MCF 10A (cell line): Measurements from ENCODE around the gene UNKL. TPM values are rescaled to one million over a fixed set of nuclear protein-coding genes. Genes with fewer than 3 reads are reported as not detected.

Experiments
- BruUV-seq: library from RNA; stranded (reverse); fragments of 400-500 nt; replicated peaks from 2 replicates; lab custom pipeline; 2021; lab: Mats Ljungman, UMichigan
- CTCF ChIA-PET: fragments of 300-600 bp; sonication (Branson Sonifier 250); formaldehyde crosslinking; extraction: SDS; loops from one replicate; lab custom pipeline; 2021; ENCODE audit warnings: antibody characterized with exemption, inconsistent platforms; lab: Yijun Ruan, JAX
- POLR2A ChIA-PET: fragments of 300-600, 350-650 bp; sonication (Branson Sonifier 250); formaldehyde crosslinking; extraction: SDS; loops from one replicate; lab custom pipeline; 2020; ENCODE audit warnings: antibody characterized with exemption, inconsistent platforms; lab: Yijun Ruan, JAX
- DNase-seq: peaks from one replicate; pipeline ENCODE4 v3.0.0-alpha.2; 2018; ENCODE audit not compliant: unreplicated experiment
- H3K27ac Mint-ChIP-seq: one replicate; pipeline ENCODE4 v1.8.0; 2022; ENCODE audit warnings: mild to moderate bottlenecking, low read depth, mixed read lengths; ENCODE audit not compliant: unreplicated experiment
- H3K27me3 Mint-ChIP-seq: one replicate; pipeline ENCODE4 v1.8.0; 2022; ENCODE audit warnings: mixed read lengths; ENCODE audit not compliant: insufficient read depth, unreplicated experiment
- H3K36me3 Mint-ChIP-seq: one replicate; pipeline ENCODE4 v1.8.0; 2022; ENCODE audit warnings: mild to moderate bottlenecking, moderate library complexity, mixed read lengths; ENCODE audit not compliant: insufficient read depth, unreplicated experiment
- H3K4me1 Mint-ChIP-seq: one replicate; pipeline ENCODE4 v1.8.0; 2022; ENCODE audit warnings: mixed read lengths; ENCODE audit not compliant: insufficient read depth, unreplicated experiment
- H3K4me3 Mint-ChIP-seq: one replicate; pipeline ENCODE4 v1.8.0; 2022; ENCODE audit warnings: mild to moderate bottlenecking, moderate library complexity, mixed read lengths; ENCODE audit not compliant: unreplicated experiment
- H3K9me3 Mint-ChIP-seq: one replicate; pipeline ENCODE4 v1.8.0; 2022; ENCODE audit warnings: mixed read lengths; ENCODE audit not compliant: unreplicated experiment
- intact Hi-C: fragments of 100-400 bp; cut with micrococcal nuclease; formaldehyde crosslinking; loops from 2 replicates; pipeline ENCODE4 v1.14.1; 2022
- total RNA-seq: library from RNA; stranded (reverse); gene quantifications from 2 replicates; pipeline ENCODE4 v1.2.3, GENCODE V29; 2022
- TF ChIP-seq, protein P1 (sequence below): fragments of 200-600 bp; IDR thresholded peaks from one replicate; pipeline ENCODE4 v1.8.0; 2022; ENCODE audit warnings: antibody characterized with exemption, mild to moderate bottlenecking; ENCODE audit not compliant: unreplicated experiment

UNKL gene
- total RNA-seq, 1 experiment from 2014 or later = 12.3 TPM

- DNase-seq = no peak
- TF ChIP-seq, protein P1, sequence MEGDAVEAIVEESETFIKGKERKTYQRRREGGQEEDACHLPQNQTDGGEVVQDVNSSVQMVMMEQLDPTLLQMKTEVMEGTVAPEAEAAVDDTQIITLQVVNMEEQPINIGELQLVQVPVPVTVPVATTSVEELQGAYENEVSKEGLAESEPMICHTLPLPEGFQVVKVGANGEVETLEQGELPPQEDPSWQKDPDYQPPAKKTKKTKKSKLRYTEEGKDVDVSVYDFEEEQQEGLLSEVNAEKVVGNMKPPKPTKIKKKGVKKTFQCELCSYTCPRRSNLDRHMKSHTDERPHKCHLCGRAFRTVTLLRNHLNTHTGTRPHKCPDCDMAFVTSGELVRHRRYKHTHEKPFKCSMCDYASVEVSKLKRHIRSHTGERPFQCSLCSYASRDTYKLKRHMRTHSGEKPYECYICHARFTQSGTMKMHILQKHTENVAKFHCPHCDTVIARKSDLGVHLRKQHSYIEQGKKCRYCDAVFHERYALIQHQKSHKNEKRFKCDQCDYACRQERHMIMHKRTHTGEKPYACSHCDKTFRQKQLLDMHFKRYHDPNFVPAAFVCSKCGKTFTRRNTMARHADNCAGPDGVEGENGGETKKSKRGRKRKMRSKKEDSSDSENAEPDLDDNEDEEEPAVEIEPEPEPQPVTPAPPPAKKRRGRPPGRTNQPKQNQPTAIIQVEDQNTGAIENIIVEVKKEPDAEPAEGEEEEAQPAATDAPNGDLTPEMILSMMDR = no peak
- no peaks in the 10 kb centered on the region for H3K27me3 Mint-ChIP-seq
- BruUV-seq = no TSS peak
- ChIA-PET CTCF (interaction anchor here (0.6 kb wide), 2 partner anchors 94 to 595 kb away, joined by 3 read pairs; no protein-coding TSS in a partner anchor), POLR2A (interaction anchor here (0.7 to 1.4 kb wide), 3 partner anchors 10 to 864 kb away, joined by 4 to 12 read pairs (median 4); partner anchors contain the start of gene UQCC4)
- no peaks in the 10 kb centered on the region for H3K9me3 Mint-ChIP-seq
- intact Hi-C loops = no loop called here
- no peak overlapping the region for H3K27ac Mint-ChIP-seq
- peak overlapping the region; percentile 78 for H3K4me3 Mint-ChIP-seq
- peaks cover 25% of the 10 kb centered on the region for H3K36me3 Mint-ChIP-seq
- peaks cover 8% of the 10 kb centered on the region for H3K4me1 Mint-ChIP-seq
Measured at GRCh38 chr16:1407753-1408152, 6.8 kb downstream of the UNKL start.

GRCh38 chr16:1403733-1404132 lies 10.8 kb downstream of the UNKL start:
- POLR2A ChIA-PET = interaction anchor here (0.7 kb wide), 1 partner anchor 45 kb away, joined by 5 read pairs; no protein-coding TSS in a partner anchor
- TF ChIP-seq, protein P1 = no peak
- Mint-ChIP-seq H3K9me3 (no peaks in the 10 kb centered on the region), H3K27me3 (no peaks in the 10 kb centered on the region), H3K4me3 (no peak overlapping the region), H3K27ac (no peak overlapping the region), H3K36me3 (peaks cover 19% of the 10 kb centered on the region), H3K4me1 (peaks cover 8% of the 10 kb centered on the region)
- CTCF ChIA-PET = interaction anchor here (0.6 kb wide), 1 partner anchor 1071 kb away, joined by 3 read pairs; the partner anchor contains the start of gene TBC1D24
- no peak for DNase-seq
- no TSS peak for BruUV-seq
- intact Hi-C loops = no loop called here

DNA sequence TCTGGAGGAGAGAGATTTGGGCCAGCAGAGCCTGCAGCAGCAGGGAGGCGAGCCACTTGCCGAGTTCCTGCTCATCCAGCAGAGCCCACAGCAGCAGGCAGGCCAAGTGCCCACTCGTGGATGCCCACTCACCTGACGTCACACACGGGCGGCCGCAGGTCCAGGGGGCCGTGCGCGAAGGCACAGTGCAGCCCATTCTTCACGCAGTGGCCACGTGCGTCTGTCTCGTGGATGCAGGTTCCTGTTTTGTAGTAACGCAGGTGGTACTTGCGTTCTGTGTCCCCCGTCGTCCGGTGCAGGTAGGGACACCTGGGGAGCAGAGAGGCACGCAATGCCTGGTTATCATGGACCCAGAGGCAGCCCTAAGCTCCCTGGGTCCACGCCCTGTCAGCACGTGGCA lies 11.5 kb downstream of the UNKL start:
- intact Hi-C loops = no loop called here
- no peak overlapping the region for H3K27ac Mint-ChIP-seq
- TF ChIP-seq, protein P1 = no peak
- CTCF ChIA-PET = interaction anchor here (0.8 kb wide), 1 partner anchor 39 kb away, joined by 3 read pairs; no protein-coding TSS in a partner anchor
- no TSS peak for BruUV-seq
- POLR2A ChIA-PET = interaction anchor here (0.6 kb wide), 1 partner anchor 17 kb away, joined by 3 read pairs; the partner anchor contains the start of gene UQCC4
- H3K9me3 Mint-ChIP-seq = no peaks in the 10 kb centered on the region
- peaks cover 3% of the 10 kb centered on the region for H3K4me1 Mint-ChIP-seq
- no peak overlapping the region for H3K4me3 Mint-ChIP-seq
- peaks cover 19% of the 10 kb centered on the region for H3K36me3 Mint-ChIP-seq
- no peak for DNase-seq
- no peaks in the 10 kb centered on the region for H3K27me3 Mint-ChIP-seq

GRCh38 chr16:1401758-1402154 lies 12.7 kb downstream of the UNKL start:
- intact Hi-C loops = no loop called here
- Mint-ChIP-seq H3K4me3 (no peak overlapping the region), H3K27ac (no peak overlapping the region), H3K36me3 (peaks cover 19% of the 10 kb centered on the region), H3K27me3 (no peaks in the 10 kb centered on the region), H3K4me1 (no peaks in the 10 kb centered on the region), H3K9me3 (no peaks in the 10 kb centered on the region)
- CTCF ChIA-PET = interaction anchor here (0.6 kb wide), 2 partner anchors 9 to 40 kb away, joined by 4 read pairs; no protein-coding TSS in a partner anchor
- no peak for DNase-seq
- TF ChIP-seq, protein P1 = no peak
- POLR2A ChIA-PET = interaction anchor here (0.7 to 1.3 kb wide), 3 partner anchors 11 to 19 kb away, joined by 3 to 4 read pairs (median 3); no protein-coding TSS in a partner anchor
- BruUV-seq = no TSS peak
